ENCODE measurements around the gene TENM4.

TENM4 gene

DNA sequence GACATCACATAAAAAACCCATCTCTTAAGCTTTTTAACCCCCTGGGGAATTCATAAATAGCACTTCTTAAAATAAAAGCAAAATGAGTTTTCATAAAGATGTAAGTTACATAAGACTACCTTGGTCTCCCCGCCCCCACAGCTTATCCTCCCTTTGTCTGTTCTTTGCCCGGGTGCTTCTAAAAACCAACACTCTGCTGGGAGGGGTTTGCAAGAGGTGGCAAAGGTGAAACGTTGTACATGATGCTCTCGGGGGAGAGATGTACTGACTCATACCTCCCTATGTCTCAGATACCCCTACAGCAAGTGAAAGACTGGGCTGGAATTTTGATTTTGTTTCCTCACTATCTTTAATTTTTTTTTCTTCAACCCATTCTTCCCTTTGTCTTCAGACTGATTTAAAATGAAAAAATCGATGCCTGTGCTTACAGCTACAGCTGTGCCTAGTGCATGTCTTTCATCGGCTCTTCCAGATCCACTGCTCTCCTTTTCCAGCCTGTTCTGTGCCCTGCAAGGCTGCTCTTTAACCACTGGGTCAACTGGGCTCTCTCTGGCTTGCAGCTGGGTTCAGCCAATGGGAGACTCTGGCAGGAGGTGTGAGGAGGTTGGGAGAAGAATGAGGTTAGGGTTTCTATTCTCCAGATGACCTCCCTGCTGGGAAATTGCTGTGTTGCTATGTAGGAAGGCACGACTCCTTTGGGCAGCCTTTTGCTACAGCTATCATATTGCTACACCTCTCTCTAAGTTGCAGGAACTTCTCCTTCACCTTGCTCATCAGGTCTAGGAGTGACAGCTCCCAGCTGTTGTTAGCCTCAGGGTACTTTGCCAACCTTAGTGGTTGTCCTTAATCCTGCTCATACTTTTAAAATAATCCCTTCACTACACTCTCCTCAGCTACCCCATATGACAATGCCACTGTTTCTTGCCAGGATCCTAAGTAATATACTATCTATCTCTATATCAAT, 266.5 kb downstream of the TENM4 start:
- DNase-seq (ENCODE audit: low spot score) = no peak

DNA sequence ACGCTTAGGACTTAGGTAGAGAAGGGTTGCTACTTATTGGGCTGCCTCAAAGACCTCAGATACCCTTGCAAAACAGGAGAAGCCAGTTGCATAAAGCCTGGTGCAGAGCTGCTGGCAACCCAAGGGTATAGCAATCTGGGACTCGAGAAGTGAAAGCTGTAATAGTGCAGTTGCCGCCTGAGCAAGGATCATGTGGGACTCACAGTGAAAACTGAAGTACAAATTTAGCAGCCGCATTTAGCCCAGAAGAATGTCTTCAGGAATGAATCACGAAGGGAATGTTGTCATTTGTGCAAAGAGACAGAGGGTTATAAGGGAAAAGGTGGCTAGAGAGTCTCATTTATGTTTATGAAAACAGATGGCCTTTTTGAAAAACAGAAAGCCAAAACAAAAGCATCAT, 267.2 kb downstream of the TENM4 start:
- DNase-seq (ENCODE audit: low spot score) = no peak

DNA sequence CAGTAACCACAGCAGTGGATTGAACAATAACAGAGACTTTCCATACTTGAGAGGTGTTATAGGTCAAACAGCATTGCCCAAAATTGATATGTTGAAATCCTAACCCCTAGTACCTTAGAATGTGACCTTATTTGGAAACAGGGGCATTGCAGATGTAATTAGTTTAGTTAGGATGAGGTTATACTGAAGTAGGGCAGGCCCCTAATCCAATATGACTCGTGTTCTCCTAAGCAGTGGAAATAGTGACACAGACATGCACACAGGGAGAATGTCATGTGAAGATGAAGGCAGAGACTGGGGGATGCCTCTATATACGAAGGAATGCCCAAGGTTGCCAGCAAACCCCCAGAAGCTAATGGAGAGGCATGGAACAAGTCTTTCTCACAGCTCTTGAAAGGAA, 270.5 kb downstream of the TENM4 start:
- DNase-seq (ENCODE audit: low spot score) = no peak

DNA sequence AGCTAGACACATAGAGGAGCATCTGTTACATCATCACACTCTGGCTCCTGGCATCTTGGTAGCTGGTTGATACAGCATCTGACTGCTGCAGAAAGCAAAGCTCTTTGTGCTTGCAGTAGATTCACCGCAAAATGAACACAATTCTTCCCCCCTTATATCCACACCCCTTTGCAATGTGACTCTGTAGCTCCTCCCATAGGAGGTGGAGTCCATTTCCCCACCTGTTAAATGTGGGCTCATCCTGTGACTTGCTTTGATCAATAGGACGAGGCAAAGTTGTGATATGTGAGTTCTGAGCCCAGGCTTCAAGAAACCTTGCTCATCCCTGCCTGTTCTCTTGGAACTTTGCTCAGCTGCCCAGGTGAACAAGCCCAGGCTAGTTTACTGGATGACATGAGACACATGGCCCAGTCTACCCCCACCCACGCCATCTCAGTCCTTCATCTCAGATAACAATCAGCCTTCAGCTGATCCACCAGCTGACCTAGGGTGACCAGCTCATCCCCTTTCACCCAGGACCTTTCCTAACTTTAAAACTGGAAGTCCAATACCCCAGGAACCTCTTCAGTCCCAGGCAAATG, 272.2 kb downstream of the TENM4 start:
- DNase-seq (ENCODE audit: low spot score) = no peak

DNA sequence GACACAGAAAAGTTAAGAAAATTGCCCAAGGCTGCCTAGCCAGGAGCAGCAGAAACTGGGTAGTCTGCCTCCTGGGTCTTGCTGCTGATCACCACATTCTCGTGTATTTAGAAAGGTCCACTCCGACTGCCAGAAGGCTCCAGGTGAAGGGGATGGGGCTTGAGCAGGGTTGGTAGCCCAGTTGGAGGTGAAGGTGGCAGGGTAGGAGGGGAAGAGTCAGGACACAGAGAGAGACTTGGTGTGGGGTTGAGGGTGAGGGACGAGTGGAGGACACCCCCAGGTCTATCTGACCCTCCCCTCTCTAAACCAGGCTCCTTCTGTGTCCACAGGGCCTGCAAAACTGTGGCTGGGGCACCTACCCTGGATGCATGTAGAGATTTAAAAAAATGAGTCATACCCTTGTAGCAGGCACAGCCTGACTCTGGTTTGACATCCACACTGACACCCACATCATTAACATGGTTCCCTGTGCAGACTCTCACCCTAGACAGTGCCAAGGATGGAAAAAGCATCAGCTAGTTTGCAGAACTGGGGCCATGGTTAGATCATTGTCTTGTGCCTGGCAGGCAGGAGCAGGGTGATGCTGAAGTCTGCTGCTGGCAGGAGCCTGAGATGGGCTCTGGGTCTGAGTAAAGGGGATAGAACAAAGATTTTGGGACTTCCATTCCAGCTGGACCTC, 273.2 kb downstream of the TENM4 start:
- no peak for DNase-seq (ENCODE audit: low spot score)

DNA sequence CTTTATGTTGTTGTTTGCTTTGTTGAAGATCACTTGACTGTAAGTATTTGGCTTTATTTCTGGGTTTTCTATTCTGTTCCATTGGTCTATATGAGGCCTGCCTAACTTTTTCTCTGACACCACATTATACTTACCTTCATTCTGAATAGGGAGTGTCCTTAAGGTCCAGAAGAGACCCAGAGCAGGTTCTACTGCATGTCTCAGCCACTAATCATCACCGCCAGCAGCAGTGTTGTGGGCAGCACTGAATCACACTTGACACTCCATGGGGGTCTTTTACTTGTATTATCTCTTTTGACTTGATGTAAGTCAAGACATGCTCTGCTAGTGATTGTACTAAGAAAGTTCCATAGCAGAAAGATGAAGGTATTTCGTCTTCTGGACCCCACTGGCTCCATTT, 274.9 kb downstream of the TENM4 start:
- no peak for DNase-seq (ENCODE audit: low spot score)

DNA sequence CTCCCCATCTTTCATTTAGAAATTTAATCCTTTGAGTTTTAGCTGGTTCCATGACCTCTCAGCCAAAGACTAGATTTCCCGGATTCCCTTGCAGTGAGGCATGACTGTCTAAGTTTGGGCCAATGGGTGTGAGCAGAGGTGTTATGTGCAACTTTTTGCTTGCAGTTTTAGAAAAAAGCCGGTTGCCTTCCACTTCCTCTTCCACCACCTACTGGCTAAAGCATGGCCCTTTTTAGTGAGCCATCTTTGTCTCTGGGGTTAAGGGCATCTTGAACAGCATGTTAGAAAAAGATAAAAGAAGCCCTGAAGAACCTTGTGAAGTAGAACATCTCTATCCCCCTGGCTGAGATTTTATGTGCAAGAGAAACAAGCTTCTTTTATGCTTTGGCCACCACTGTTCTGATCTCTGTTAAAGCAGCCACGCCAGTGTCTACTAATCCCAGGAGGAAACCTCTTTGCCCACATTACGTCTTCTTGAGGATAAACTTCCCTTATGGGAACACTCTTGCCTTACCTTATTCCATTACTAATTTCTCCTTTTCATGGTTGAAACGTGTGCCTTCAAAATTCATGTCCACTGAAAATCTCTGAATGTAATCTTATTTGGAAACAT, 279.9 kb downstream of the TENM4 start:
- DNase-seq (ENCODE audit: low spot score) = no peak

DNA sequence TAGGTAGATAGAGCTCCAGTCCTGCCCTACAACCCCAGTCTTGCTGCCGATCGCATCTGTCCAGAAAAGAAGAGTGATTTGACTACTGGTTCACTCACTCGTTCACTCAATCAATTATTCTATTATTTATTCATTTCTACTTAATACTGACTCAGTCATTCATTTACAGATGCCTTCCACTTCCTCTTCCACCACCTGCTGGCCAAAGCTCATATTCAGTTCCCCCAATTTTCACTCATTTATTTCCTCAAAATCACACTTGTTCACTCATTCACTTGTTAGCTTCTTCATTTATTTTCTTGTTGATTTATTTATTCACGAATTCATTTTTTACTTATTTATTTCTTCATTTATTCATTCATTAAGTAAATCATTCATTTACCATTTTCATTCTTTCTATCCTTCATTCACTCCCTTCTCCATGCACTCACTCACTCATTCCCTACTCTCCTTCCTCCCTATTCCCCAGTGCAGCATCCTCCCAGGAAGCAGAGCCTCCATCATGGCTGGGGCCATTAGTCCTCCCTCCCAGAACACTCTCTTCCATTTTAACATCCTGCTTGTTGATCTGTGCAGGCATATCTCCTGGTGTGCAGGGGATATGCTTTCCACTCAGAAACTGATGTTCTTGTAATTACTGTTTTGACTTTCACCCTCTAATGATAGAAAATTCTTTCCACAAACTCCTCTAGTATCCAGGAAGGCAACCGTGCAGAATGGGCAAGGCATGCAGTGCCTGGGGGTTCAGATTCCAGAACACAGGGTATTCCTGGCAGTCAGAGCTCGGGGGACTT, 281.0 kb downstream of the TENM4 start:
- DNase-seq (ENCODE audit: low spot score) = no peak

DNA sequence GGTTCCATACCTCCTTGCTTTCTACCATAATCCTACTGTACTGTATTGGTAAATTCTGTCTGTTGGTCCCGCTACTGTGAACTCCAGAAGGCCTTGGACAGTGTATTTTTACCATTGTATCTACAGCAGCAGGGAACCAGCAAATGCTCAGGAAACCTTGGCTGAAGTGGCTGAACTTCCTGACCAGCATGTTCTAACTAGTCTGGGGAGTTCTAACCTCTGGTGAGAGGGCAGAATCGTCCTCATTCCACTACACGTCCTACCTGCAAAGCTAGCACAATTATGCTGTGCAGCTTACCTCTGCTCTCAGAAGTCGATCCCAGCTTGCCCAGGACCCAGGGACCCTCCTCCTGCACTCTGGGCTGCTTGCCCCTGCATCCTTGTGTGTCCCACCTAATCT, 283.1 kb downstream of the TENM4 start:
- no peak for DNase-seq (ENCODE audit: low spot score)

DNA sequence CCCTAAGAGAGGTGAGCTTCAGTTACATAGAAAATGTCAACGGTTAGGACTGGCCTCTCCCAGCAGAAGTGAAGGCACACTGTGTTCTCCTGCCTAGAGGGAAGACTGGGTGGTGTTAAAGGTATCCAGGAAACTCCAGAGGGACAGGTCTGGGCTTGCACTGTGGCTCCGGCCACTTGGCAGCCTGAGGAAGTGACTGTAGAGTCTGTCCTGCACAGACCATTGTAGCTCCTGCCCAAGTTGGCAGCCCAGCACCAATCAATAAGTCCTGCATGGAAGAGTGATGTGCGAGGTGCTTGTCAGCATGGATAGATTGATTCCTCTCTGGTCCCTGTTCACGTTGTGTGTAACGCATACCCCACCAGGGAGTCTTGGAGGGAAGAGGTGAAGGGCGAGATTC, 284.8 kb downstream of the TENM4 start:
- no peak for DNase-seq (ENCODE audit: low spot score)

DNA sequence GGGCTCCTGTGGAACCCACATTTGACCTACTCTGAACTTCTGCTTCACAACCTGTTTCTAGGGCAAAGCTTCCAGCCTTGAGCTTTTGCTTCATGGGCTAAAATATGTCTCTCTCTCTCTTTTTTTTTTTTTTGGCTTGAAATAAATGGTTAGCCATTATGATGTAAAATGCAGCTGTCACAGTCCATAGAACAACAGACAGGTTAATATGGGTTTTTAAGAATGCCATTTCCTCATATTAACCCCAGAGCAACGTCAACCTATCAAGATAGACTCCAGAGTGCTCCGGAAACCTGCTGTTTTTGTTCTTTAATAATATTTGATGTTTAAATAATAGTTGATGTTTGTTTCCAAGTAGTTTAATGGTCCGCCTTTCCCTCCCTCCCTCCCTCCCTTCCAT, 285.6 kb downstream of the TENM4 start:
- no peak for DNase-seq (ENCODE audit: low spot score)

DNA sequence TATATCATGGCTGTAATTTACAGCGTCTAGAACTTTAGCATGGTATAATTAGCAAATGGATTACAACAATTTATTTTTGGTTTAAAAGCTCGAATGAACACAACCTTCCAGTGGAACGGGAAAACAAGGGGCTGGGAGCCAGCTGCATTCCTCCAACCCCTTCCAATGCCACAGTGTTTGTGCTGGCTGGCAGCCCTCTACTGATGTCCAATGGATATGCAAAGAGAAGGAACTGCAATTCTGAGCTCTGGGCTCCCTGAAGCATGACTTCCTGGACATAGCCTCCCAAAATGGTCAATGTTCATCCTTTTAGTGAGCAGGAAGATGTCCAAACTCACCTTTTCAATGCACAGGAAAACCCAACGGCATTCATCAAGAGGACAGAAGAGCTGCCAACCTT, 288.3 kb downstream of the TENM4 start:
- no peak for DNase-seq (ENCODE audit: low spot score)

DNA sequence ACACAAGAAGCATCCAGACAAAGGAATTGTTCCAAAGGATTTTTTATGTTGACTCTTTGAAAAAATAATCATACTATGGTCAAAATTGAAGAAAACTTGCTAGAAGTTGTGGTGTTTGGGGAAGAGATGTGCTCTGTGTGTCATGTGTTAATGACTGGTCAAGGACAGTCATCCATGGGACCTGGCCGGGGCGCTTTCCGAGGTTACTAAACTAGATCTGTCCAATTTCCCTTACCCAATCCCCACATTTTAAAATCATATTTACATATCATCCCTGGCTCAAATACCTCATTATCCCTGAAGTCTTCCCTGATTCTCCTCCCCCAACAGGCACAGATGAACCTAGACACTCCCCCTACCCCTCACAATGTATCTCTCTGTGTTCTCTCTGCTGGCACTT, 289.4 kb downstream of the TENM4 start:
- no peak for DNase-seq (ENCODE audit: low spot score)

DNA sequence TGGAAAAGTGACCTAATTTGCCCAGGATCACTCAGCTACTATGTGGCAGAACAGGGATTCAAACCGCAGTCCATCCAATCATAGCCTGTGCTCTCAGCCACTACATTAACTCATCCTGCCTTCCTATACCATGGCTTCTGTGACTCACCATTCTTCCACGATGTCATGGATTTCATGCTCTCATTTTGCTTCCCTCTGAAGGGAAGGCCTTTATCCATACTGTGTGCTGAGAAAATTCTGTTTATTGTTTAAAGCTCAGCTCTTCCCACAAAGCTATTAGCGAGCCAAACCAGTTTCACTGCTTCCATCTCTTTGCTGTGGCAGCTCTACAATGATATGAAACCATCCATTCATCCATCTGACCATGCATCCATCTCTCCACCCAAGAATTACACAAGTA, 289.9 kb downstream of the TENM4 start:
- DNase-seq (ENCODE audit: low spot score) = no peak

DNA sequence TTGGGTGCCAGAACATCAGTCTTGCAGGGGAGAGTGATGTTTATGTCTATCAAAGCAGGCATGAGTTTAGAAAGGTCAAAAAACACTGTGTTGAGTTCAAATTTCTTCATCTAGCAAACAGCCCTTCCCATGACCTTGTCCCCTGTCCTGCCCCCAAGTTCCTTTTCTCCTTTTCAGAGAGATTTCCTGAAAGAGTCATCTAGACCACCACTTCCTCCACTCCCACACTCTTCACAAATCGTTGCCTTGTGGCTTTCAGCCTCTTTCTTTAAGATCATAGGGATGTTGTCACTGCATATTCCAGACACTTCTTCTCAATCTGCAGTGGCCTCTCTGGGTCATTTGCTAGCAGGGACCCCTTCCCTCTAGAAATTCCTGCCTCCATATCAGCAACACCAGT, 290.5 kb downstream of the TENM4 start:
- no peak for DNase-seq (ENCODE audit: low spot score)

DNA sequence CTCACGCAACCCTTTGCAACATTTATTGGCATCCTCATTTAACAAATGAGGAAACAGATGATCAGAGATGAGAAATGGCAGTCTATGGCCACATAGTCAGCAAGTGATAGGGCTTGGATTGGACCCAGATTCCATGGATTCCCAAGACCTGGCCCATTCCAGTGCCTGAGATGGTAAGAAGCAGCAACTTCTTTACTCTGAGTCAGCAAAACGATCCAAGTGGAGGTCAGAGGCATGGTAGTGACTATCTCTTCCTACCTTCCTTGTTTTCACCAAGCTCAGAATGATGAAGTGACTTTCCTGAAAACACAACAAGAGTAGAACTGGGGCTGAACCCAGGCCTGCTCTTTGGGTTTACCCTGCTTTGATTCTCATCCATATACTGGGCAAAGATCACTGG, 293.1 kb downstream of the TENM4 start:
- no peak for DNase-seq (ENCODE audit: low spot score)

DNA sequence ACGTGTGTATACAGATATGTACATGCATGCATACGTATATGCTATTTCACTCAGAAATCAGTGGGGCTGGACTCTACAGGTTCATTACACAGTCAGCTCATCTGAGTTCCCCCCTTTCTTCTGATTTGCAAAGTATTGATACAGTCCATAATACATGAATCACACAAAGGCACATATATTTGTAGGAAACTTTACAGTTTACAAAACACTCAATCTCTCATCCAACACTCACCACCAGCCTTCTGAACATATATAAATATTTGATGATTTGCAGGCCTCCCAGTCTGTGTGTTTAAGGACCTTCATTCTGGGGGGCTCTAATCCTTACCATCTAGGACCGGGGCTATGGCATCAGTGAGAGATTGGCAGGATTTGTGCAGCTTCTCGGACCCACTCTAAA, 293.8 kb downstream of the TENM4 start:
- no peak for DNase-seq (ENCODE audit: low spot score)

DNA sequence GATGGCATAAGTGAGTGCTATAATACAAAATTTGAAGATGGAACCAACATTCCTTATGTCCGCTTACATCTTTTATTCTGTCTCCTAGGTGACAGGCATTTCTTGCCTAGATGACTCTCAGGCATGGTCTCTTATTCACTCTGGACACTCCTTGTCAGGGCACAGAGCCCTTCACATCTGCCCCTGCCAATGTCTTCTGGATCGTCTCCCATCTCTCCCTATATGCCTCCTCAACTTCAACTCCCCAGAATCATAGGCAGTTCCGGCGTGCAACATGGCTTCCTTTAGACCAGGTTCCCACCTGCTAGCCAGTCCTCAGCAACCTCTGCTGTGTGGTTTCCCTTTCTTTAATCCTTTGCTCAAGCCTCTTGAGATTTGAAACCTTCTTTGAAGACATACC, 300.9 kb downstream of the TENM4 start:
- no peak for DNase-seq (ENCODE audit: low spot score)

DNA sequence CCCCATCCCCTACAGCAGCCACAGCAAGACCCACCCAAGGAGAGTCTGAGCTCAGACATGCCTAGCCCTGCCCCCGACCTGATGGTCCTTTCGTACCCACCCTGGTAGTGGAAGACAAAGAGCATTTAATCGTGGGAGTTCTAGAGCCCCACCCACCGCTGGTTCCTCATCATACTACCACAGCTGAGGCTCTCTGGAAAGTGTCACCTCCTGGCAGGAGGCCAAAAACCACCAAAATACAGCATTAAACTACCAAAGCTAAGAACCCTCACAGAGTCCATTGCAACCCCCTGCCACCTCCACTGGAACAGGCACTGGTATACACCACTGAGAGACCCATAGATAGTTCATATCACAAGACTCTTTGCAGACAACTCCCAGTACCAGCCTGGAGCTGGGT, 311.1 kb downstream of the TENM4 start:
- DNase-seq (ENCODE audit: low spot score) = no peak

DNA sequence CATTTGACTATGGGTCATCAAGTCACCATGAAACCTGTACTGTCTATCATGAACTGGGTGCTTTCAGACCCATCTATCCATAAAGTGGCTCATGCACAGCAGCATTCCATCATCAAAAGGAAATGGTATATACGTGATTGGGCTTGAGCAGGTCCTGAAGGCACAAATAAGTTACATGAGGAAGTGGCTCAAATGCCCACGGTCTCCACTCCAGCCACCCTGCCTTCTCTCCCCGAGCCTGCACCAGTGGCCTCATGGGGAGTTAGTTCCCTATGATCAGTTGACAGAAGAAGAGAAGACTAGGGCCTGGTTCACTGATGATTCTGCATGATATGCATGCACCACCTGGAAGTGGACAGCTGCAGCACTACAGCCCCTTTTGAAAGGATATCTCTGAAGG, 312.5 kb downstream of the TENM4 start:
- DNase-seq (ENCODE audit: low spot score) = no peak

DNA sequence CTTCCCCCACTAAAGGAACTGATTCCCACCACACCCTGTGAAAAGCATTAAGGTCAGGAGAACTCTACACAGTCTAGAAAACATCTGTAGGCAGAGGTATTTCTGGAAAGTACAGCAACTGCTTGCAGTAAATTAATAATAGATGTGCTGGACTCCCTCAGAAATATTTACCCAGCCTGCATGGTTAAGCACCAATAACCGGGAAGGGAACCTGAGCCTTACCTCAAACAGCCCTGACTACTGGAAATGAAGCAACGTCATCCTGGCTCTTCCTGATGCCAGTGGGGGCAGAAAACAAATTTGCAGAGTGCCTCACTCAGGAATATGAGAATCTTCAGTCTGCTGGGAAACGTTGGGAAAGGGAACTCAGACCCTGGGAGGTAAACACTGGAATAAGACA, 318.1 kb downstream of the TENM4 start:
- DNase-seq (ENCODE audit: low spot score) = no peak

DNA sequence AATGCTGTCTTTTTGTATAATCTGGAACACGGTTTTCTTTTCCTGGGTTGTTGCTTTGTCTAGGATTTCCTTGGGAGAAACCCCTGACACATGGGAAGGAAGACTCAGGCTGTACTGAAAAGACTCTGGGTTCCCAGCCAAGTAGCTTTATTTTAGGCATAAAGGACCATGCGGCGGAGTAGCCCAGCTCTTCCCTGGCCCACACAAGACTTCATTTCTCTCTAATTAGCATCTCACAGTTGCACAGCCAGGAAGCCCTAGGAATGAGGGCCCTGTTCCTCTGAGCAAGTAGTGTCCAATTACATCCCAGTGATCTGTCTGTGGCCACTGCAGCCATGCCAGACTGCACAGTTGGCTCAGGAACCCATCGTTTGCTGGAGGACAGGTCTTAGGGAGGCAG, 319.5 kb downstream of the TENM4 start:
- DNase-seq (ENCODE audit: low spot score) = no peak
